ENCODE measurements around the gene APOBEC3A.
"Not testable (repeated sequence)": the region's sequence is repeated elsewhere in the genome, so short reads cannot be mapped to it uniquely, and the experiment has no call there.

The APOBEC3A gene

GRCh38 chr22:38981005-38981991, 23.9 kb downstream of the APOBEC3A start:
- peak overlapping the region; percentile 56 for H3K4me3 ChIP-seq (ENCODE audit: low read depth, low read length)
- TF ChIP-seq CTCF (IDR thresholded peaks at IDR 0.05; ENCODE audit: low read depth, low read length), result no peak

DNA sequence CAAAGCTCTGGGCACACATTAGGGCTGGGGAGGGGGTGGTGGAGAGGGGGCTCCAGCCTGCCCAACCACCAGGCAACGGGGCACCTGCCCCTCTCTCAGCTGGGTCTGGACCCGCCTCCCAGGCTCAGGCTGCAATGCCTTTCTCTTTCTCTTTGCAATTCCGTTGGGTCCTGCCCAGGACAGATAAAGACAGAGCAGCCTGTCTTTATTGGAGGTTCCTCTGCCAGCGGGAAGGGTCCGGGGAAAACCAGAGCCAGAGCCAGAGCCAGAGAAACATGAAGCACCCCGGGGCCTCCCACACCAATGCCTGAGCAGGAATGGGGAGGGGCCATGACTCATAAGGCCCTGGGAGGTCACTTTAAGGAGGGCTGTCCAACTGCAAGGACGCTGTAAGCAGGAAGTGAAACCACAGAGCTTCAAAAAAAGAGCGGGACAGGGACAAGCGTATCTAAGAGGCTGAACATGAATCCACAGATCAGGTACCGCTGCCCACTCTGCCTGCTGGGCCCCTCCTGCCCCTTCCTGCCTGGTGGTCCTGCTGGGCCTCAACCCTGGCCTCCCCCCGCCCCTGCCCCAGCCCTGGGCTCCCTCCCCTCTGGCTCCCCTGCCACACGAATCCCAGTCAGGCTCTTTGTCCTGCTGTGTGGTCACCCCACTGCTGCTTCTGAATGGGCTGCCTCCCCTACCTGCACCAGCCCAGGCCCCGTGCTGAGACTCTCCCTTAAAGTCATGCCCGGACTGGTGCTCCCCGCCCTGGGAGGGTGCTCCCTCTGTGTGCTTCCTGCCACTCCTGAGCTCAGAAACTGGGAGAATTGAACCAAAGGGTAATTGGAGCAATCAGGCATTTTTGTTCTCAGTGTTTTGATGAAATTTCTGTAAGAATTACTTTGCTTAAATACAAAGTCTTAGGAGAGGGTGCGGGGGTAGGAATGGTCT, 24.9 kb downstream of the APOBEC3A start, which contains the start of gene APOBEC3B:
Gene APOBEC3B, plus strand, starts transcription at position 356 of the 936 bp plus-strand sequence. Its CDS starts 107 bp downstream, at position 463.
- peak within 1 kb of the TSS; percentile 56 for H3K4me3 ChIP-seq (ENCODE audit: low read depth, low read length)
- no peak for TF ChIP-seq CTCF (IDR thresholded peaks at IDR 0.05; ENCODE audit: low read depth, low read length)

DNA sequence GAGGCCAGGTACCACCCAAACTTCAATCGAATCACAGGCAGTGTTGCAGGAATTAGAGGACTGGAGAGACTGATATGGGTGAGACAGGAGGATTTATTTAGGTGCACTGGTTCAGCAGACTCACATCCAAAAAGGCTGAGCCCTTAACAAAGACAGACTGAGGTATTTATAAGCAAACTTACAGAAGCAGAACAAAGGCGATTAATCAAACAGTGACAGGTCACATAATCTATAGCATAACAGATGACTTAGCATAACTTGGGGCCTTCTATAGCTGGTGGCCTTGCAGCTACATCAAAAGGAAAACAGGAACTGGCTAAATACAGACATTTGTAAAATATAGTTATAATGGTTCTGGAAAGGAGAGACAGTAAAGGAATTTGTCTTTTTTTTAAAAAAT, 26.8 kb downstream of the APOBEC3A start:
- TF ChIP-seq CTCF (IDR thresholded peaks at IDR 0.05; ENCODE audit: low read depth, low read length), result no peak
- H3K4me3 ChIP-seq (ENCODE audit: low read depth, low read length), result no peak overlapping the region

DNA sequence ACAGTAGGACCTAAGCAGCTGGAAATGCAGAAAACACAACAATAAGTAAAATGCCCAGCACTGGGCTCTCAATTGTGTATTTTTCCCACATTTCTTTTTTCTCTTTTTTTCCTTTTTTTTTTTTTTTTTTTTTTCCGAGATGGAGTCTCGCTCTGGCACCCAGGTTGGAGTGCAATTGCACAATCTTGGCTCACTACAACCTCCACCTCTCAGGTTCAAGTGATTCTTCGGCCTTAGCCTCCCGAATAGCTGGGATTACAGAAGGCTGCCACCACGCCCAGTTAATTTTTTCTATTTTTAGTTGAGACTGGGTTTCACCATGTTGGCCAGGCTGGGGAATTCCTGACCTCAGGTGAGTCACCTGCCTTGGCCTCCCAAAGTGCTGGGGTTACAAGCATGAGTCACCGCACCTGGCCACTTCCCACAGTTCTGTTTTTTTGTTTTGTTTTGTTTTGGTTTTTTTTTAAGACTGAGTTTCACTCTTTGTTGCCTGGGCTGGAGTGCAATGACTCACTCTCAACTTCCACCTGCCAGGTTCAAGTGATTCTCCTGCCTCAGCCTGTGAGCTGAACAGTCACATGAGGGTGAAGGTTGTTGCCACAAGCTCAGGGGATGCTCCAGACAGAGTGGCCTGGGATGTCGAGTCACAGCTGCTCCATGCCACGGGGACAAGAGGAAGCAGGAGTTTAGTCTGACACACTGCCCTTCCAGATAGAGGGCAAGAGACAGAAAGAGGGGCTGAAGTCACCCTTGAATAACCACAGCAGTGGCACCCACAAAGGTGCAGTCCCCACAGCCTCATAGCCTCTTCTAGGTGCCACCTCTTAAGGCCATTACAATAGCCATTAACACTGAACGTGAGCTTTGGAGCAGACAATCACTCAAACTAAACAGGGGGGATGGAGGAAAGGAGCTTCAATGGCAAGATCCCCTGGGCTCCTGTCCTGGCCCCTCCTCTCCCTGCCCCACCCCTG, 27.7 kb downstream of the APOBEC3A start:
- H3K4me3 ChIP-seq (ENCODE audit: low read depth, low read length), result not testable (repeated sequence)

- TF ChIP-seq CTCF (IDR thresholded peaks at IDR 0.05; ENCODE audit: low read depth, low read length), result no peak
- H3K4me3 ChIP-seq (ENCODE audit: low read depth, low read length), result no peak overlapping the region
These were observed 29.2 kb downstream of the APOBEC3A start for GRCh38 chr22:38986629-38987028.

DNA sequence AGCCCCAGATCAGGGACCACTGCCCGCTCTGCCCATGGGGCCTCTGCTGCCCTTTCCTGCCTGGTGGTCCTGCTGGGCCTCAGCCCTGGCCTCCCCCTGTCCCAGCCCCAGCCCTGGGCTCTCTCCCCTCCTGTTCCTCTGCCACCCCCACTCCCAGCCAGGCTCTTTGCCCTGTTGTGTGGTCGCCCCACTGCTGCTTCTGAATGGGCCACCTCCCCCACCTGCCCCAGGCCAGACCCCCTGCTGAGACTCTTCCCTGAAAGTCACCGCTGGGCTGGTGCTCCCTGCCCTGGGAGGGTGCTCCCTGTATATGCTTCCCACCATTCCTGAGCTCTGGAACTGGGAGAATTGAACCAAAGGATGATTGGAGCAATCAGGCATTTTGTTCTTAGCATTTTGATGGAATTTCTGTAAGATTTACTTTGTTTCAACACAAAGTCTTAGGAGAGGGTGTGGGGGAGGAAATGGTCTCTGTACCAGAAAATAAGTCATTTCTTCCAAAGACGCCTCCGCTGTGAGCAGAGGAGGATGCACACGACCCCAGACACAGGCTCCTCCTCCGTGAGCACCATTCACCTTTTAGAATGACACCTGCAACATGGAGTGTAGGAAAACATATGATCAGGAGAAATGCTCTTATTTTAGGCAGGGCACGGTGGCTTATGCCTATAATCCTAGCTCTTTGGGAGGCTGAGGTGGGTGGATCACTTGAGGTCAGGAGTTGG, 29.9 kb downstream of the APOBEC3A start:
- TF ChIP-seq CTCF (IDR thresholded peaks at IDR 0.05; ENCODE audit: low read depth, low read length), result no peak
- no peak overlapping the region for H3K4me3 ChIP-seq (ENCODE audit: low read depth, low read length)
